Measurements from ENCODE around the gene EPHA4. TPM values are rescaled to one million over a fixed set of nuclear protein-coding genes. Genes with fewer than 3 reads are reported as not detected.

EPHA4 gene
- total and polyA plus RNA-seq, 2 of the 4 experiments (the other 2 are of a cell fraction), result 36.9 to 132 TPM

DNA sequence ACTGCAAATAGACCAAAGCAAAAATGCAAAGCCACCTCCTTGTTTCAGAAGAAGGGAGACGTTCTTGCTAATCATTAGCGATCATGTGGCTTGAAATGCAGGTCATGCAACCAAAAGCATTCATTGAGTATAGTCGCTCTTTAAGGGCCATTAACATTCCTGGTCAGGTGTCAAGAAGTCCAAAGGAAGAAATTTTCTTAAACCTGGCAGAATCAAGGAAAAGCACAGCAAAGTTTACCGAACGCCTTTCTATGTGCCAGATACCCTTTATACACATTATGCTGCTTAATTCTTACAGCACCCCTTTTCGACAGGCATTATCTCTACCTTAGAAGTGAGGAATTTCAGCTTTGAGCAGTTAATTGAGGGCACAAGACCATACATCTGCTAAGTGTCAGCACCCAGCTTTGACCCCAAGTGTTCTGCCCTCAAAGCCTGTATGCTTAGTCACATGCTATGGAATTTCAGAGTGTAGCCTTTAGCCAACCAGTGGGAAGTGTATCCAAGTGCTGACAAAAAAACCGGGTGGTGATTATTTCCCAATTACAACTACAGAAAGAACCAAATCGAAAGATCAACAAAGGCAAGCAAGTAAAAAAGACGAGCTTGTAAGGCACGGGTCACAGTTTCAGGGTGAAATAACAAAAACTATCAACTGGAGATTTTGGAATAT, 70.8 kb downstream of the EPHA4 start:
- H3K9me3 ChIP-seq (ENCODE audit: control insufficient read depth, insufficient read depth, low read length), result no peaks in the 10 kb centered on the region
- no TSS peak for BruUV-seq (replicated peaks)
- peaks cover 8% of the 10 kb centered on the region for H3K36me3 ChIP-seq (ENCODE audit: control insufficient read depth, insufficient read depth, low read length)
- in situ Hi-C loops (cut with MboI; ENCODE audit: low sequenced_read_pairs), result no loop called here
- peaks cover 0 to 12% of the 10 kb centered on the region in 2 experiments; a peak in 1 of 4 replicates for H3K79me1 ChIP-seq (ENCODE audit: low read depth in 1 of 2, low read length in 2 of 2)
- H2AK5ac ChIP-seq (ENCODE audit: low read depth, low read length), result no peak overlapping the region
- WGBS, 2 experiments (ENCODE audit: extremely low coverage in 2 of 2, insufficient read length in 1 of 2), result no CpG with 5 or more reads among the region's 10 CpGs
- peak; percentile 42; the same call in 1 of the 2 replicates for TF ChIP-seq BHLHE40 (IDR thresholded peaks at IDR 0.05; ENCODE audit: low read depth, low read length)
- TF ChIP-seq SMC3 (IDR thresholded peaks at IDR 0.05; ENCODE audit: low read depth, low read length), result no peak
- TF ChIP-seq MXI1 (IDR thresholded peaks at IDR 0.05; ENCODE audit: borderline replicate concordance, low read depth, low read length), result no peak
- TF ChIP-seq POLR2A (IDR thresholded peaks at IDR 0.05; ENCODE audit: low read depth, low read length), result no peak
- TF ChIP-seq, protein P1, sequence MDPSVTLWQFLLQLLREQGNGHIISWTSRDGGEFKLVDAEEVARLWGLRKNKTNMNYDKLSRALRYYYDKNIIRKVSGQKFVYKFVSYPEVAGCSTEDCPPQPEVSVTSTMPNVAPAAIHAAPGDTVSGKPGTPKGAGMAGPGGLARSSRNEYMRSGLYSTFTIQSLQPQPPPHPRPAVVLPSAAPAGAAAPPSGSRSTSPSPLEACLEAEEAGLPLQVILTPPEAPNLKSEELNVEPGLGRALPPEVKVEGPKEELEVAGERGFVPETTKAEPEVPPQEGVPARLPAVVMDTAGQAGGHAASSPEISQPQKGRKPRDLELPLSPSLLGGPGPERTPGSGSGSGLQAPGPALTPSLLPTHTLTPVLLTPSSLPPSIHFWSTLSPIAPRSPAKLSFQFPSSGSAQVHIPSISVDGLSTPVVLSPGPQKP (IDR thresholded peaks at IDR 0.05; ENCODE audit: borderline replicate concordance, low read depth, low read length), result no peak
- TF ChIP-seq MAFK (IDR thresholded peaks at IDR 0.05; ENCODE audit: low read depth, low read length), result no peak
- no peak for TF ChIP-seq FOS (IDR thresholded peaks at IDR 0.05; ENCODE audit: low read depth, low read length)
- no peak for TF ChIP-seq RAD21 (IDR thresholded peaks at IDR 0.05; ENCODE audit: low read length)
- TF ChIP-seq CEBPB (IDR thresholded peaks at IDR 0.05; ENCODE audit: low read depth, low read length), result peak; percentile 52
- no peak for TF ChIP-seq RFX5 (IDR thresholded peaks at IDR 0.05; ENCODE audit: low read depth, low read length)
- H3K18ac ChIP-seq (ENCODE audit: low read depth, low read length), result peak overlapping the region; percentile 9; the same call in 1 of the 2 replicates
- CTCF ChIA-PET, result no interaction called here
- dilution Hi-C loops (cut with HindIII; ENCODE audit: low sequenced_read_pairs, unreplicated experiment), result no loop called here
- no peak overlapping the region for H2AK9ac ChIP-seq (replicated peaks; ENCODE audit: low read depth, low read length, poor library complexity)
- peak overlapping the region; percentile 30; the same call in 1 of the 2 replicates for H2BK120ac ChIP-seq (ENCODE audit: low read depth, low read length)
- peak overlapping the region; percentile 60; the same call in 1 of the 2 replicates for H2BK20ac ChIP-seq (ENCODE audit: low read depth, low read length)
- intact Hi-C loops (cut with micrococcal nuclease), result loop anchor here (5.0 kb wide), 1 partner anchor 66 kb away; no protein-coding TSS in a partner anchor
- H3K23ac ChIP-seq (ENCODE audit: low read depth, low read length), result no peak overlapping the region
- H3K9ac ChIP-seq (ENCODE audit: low read depth, low read length), result no peak overlapping the region
- H2AFZ ChIP-seq (replicated peaks; ENCODE audit: low read length, poor library complexity), result no peak overlapping the region
- no peaks in the 10 kb centered on the region for H3K27me3 ChIP-seq (ENCODE audit: control insufficient read depth, insufficient read depth, low read length)
- H4K5ac ChIP-seq (ENCODE audit: low read depth, low read length), result no peak overlapping the region
- no peak overlapping the region for H3K27ac ChIP-seq (ENCODE audit: insufficient read depth, low read length)
- no peaks in the 10 kb centered on the region; the same call in 1 of the 2 replicates for H3K9me1 ChIP-seq (ENCODE audit: insufficient read depth, low read length)
- POLR2A ChIA-PET (ENCODE audit: unreplicated experiment), result no interaction called here
- H4K8ac ChIP-seq (ENCODE audit: low read depth in 2 of 2, low read length in 2 of 2), result peak overlapping the region in 1 of 2 experiments; percentile 19; a peak in 1 of 4 replicates
- H3K14ac ChIP-seq (replicated peaks; ENCODE audit: low read depth, low read length), result no peak overlapping the region
- no peak overlapping the region for H4K91ac ChIP-seq (ENCODE audit: insufficient read depth, low read depth, low read length)
- H3K4me2 ChIP-seq (ENCODE audit: low read depth, low read length), result peak overlapping the region; percentile 94
- peak; percentile 87 for ATAC-seq (ENCODE audit: low read depth)
- no peak overlapping the region for H2BK5ac ChIP-seq (ENCODE audit: low read depth, low read length, poor library complexity, severe bottlenecking)
- peak; percentile 71 for DNase-seq
- peaks cover 12% of the 10 kb centered on the region for H3K4me1 ChIP-seq (ENCODE audit: control insufficient read depth, insufficient read depth, low read length)
- H3K4ac ChIP-seq (ENCODE audit: low read depth, low read length), result 0 out of 2 replicates have a peak overlapping the region, but pooled peaks have one; percentile 0
- H3K56ac ChIP-seq (ENCODE audit: extremely low read depth, insufficient read depth, low read length), result no peak overlapping the region
- H4K20me1 ChIP-seq (ENCODE audit: insufficient read depth, low read length), result no peaks in the 10 kb centered on the region
- H2BK15ac ChIP-seq (ENCODE audit: low read depth, low read length), result no peak overlapping the region
- H3K4me3 ChIP-seq (ENCODE audit: insufficient read depth, low read depth, low read length), result no peak overlapping the region; the same call in 1 of the 2 replicates
